NCI-H2171 (cell line): ENCODE results near the gene GOLGA6C.
"Not testable (repeated sequence)": the region's sequence is repeated elsewhere in the genome, so short reads cannot be mapped to it uniquely, and the experiment has no call there.

Source experiments
- DNase-seq: peaks from one replicate; lab custom pipeline; 2025; lab: John Stamatoyannopoulos, UW

GOLGA6C gene

DNA sequence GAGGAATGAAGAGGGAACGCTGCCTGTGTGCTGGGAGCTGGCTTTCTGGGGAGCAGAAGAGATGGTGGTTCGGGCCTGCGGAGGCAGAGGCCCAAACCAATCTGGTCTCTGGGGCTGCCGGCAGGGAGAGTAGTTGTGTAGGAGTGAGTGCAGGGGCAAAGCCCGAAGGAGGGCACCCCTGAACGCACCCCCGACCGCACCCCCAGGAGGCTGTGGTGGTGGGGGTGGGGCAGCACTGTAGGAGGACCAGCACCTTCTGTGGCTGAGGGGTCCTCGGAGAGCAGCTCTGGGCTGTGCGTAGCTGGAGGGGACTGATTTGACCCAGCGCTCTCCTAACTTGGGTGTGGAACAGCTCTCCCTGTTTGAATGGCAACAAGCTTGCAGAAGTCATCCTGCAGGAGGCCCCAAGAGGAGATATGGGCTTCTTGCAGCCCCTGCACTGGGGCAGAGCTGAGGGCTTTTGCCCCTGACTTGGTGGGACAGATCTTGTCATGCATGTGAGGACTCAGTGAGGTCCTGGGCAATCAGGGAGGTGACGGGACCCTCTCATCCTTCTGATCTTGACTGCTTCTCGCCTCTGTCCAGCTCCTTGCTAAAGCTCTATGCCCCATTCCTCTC is 30.4 kb upstream of the GOLGA6C start:
- no peak for DNase-seq

GRCh38 chr15:75228787-75229186 is 29.3 kb upstream of the GOLGA6C start:
- DNase-seq, result no peak

GRCh38 chr15:75229191-75230015 is 28.7 kb upstream of the GOLGA6C start:
- DNase-seq, result no peak

DNA sequence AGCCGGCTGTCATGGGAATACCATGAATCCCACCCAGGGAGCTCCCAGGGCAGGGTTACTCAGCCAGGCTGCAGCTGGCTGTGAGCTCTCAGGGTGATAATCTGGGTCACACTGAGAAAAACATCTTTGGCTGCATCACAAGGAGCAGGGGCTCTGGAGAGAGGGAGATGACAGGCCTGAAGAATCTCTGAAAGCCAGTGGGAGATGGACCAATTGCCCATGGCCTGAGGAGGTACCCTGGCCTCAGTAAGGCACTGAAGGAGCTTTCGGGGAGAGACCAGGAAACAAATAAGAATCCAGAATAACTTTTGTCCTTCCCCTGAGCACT is 28.2 kb upstream of the GOLGA6C start:
- no peak for DNase-seq

DNA sequence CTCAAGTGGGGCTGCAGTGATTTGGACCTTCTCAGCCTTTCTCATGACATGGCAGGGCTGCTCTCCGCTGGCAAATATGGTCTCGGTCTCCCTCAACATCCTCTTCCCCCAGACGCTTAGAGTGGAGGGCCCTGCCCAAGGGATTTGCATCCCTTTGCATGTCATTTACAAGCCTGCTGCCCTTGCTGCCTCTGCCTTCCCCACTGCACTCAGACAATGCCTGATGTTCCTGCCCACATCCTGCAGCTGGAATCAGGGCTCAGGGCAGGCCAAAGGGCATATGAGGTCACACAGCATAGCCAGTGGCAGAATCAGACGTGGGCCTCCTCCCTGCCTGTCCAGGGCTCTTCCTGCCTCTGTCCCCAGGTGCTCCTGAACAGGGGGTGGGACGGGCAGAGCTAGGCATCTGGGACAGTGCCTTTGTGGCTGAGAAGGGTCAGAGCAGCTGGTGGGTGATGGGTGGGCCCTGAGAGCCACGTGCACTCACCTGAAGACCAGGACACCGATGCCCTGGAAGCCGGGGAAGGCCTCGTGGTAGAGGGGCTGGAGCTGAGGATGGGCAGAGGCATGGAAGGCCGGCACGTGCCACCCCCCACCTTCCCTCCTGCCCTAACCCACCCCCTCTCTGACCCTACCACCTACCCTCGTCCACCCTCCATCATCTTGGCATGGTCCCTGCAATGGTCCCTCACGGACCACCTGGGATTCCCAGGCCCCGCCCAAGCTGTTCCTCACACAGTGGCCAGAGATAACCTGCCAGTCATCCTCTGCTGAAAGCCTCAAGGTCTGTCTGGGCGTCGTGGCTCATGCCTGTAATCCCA is 27.4 kb upstream of the GOLGA6C start:
- no peak for DNase-seq

DNA sequence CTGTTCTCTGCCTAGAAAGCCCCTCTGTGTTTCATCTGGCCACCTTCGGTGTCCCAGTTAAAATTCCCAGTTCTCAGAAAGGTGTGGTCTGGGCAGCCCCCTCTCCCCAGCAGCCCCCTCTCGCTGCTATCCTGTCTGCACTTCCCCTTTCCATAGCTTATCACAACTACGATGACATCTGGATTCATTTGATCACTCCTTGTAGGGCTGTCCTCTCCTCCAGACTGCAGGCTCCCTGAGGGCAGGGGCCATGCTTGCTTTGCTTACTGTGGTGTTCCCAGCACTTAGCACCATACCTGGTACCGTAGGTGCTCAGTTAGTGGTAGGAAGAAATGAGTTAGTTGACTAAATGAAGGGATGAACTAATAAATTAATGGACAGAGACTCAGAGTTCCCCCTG is 26.3 kb upstream of the GOLGA6C start:
- DNase-seq, result no peak

GRCh38 chr15:75232252-75232813 is 25.8 kb upstream of the GOLGA6C start:
- no peak for DNase-seq

- DNase-seq, result no peak
Observed at GRCh38 chr15:75232826-75233503, 25.2 kb upstream of the GOLGA6C start.

DNA sequence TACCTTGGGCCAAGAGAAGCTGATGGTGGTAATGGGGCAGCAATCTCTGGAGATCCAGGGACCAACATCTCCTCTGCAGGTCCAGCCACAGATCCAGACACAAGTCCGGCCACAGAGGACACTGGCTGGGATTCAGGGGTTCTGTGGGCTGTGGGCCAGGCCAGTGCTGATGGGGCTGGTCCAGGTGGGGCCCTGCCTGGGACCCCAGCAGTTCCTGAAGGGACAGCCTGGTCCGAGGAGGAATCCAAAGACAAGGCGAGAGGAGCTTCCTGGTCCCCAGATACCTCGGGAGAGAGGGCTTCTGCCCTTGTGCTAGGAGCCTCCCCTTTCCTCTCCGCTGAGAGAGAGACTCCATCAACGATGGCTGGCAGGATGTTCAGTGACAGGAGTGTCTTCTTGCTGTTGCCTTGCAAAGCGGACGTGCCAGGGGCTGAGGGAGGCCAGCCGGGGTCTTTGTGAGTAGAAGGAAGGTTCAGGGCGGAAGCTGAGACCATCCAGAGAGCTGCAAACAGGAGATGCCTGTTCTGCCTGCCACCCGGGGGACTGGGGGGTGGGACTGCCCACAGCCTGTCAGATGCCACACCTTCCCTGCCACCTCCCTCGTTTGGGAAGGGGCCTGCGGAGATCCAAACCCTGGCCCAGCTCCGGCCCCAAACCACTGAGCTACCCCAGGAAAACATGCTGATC is 24.5 kb upstream of the GOLGA6C start:
- no peak for DNase-seq

GRCh38 chr15:75234191-75234810 is 23.8 kb upstream of the GOLGA6C start:
- no peak for DNase-seq

- DNase-seq, result no peak
Observed at GRCh38 chr15:75235051-75235673, 23.0 kb upstream of the GOLGA6C start.

- no peak for DNase-seq
Observed at GRCh38 chr15:75235760-75236729, 22.1 kb upstream of the GOLGA6C start.

DNA sequence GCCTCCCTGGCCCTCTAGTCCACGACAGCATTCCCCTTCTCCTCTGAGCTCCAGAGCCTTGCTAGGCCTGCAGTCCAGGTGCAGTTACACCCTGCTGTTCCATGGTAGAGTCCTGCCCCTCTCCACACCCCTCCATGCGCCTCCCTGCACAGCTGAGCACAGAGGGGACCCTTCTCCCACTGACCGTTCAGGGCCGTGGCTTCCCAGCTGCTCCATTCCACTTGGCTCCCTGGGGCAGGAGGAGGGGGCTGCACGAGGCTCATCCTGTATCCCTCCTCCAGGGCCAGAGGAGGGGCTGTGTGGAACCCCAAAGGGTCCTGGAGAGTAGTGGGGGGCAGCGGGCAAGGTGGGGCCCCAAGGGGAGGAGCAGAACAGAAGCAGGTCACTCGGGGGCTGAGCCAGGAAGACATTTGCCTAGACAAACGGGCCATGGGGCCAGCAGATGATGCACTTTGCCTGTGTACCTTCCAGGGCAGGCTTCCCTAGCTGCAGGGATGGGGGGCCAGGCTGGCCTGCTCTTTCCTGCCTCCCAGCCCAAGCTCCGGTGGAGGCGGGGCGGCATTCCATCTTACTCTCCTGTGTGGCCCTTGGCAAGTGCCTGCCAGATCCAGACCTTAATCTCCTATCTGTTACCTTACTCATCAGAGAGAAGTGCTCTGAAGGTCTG is 20.7 kb upstream of the GOLGA6C start:
- DNase-seq, result no peak

GRCh38 chr15:75238150-75238549 is 20.0 kb upstream of the GOLGA6C start:
- DNase-seq, result no peak

GRCh38 chr15:75245741-75246140 is 12.4 kb upstream of the GOLGA6C start:
- DNase-seq, result not testable (repeated sequence)

DNA sequence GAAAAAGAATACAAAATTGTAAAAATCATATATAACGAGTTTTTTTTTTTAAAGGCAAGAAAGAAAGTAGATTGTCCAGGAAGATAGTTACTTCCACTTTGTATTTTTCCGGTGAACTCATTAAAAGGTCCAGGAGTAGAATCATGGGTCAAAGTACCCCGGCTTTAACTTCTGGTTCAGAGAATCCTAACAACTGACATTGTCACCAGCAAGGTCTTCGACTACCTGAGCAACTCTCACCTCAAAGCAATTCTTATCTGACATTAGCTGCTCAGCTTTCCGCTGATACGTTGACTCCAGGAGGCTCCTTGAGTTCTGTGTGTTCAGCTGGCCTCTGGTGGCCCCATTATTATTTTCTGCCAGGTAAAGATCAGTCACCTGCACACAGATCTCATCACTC is 9.1 kb upstream of the GOLGA6C start:
- not testable (repeated sequence) for DNase-seq

DNA sequence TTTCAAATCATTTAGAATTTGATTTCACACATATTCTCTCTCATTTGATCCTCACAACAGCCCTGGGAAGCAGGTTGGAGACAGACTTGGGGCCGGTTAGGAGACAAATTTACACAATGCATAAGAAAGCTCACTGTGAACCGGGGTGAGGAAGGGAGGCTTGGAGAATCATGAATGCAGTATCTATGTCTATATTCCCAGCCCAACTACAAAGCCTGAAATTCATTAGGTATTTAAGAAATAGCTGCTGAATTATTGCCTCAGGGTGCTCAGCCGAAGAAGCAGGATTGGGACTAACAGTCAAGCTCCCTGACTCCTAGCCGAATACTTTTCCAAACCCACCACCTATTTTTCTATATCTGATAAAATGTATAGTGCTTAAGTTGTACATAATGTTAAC is 8.4 kb upstream of the GOLGA6C start:
- DNase-seq, result no peak

DNA sequence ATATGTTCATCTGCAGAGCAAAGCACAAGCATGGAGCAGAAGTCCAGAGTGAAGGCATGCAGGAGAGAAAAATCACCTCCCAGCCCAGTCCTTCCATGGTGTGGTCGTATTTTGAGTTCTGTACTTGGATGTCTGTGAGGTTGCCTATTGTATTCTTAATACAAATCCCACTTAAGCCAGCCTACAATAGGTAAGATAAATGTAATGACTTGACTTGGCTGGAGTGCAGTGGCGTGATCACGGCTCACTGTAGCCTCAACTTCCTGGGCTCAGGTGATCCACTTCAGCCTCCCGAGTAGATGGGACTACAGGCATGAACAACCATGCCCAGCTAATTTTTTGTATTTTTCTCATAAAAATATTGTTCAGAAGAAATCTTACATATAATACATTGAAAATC is 6.8 kb upstream of the GOLGA6C start:
- DNase-seq, result not testable (repeated sequence)

DNA sequence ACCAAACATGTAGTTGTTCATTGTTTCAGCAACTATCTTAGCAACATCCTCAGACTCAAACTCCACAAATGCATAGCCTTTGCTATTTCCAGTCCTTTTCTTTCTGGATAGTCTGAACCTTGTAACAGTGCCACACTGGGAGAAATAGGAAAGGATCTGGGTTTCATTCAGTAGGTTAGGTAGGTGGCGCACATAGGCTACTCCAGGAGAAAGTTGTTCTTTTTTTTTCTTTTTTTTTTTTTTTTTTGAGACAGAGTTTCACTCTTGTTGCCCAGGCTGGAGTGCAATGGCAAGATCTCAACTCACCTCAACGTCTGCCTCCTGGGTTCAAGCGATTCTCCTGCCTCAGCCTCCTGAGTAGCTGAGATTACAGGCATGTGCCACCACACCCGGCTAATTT is 5.8 kb upstream of the GOLGA6C start:
- DNase-seq, result not testable (repeated sequence)
